GM12801 (cell line): ENCODE measurements around the gene EIF2S1.

Source experiments
- CTCF ChIP-seq: IDR thresholded peaks from one replicate; pipeline ENCODE4 v1.5.1; 2011; ENCODE audit warnings: control low read depth; ENCODE audit not compliant: insufficient read length; ENCODE audit errors: extremely low read depth

EIF2S1 gene

GRCh38 chr14:67360470-67361206, 510 bp downstream of the EIF2S1 start:
- no peak for TF ChIP-seq CTCF

DNA sequence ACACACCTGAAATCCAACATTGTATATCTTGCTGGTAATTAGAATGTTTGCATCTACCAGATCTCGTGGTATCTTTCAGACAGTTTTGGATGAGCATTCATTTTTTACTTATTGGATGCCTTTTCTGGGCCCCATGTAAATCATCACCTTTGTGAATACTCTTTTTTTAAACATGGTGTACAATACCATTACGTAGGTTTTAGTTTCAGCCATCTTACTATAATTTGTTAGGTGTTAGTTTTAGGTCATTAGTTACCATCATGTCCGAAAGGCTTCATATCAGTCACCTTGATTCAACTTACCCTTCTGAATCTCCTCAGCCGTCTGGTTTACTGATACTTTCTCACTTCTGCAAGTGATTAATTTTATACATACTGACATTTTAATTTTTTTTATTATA, 5.3 kb downstream of the EIF2S1 start:
- no peak for TF ChIP-seq CTCF

- no peak for TF ChIP-seq CTCF
Observed at GRCh38 chr14:67370830-67371229, 10.7 kb downstream of the EIF2S1 start.

DNA sequence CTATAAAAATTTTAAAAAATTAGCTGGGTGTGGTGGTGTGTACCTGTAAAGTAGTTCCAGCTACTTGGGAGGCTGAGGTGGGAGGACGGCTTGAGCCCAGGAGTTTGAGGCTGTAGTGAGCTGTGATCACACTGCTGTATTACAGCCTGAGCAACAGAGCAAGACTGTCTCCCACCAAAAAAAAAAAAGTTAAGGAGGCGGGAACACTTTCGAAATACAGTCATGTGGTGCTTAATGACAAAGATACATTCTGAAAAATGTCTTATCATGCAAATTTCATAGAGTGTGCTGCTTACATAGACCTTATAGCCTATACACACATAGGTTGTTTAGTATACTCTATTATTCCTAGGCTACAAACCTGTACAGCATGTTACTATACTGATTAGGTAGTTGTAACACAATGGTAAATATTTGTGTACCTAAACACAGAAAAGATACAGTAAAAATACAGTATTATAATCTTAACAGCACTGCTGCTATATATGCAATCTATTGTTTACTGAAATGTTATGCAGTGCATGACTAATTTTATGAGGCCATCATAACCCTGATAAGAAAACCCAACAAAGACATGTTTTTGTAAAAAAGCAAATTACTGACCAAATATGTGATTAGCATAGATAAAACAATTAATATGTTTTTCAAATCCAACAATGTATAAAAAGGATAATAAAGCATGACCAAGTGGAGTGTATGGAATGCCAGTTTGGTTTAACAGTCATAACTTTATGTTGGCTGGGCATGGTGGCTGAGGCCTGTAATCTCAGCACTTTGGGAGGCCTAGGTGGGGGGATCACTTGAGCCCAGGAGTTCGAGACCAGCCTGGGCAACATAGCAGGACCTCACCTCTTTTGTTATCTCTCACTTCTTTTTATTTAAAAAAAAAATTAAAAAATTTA, 11.4 kb downstream of the EIF2S1 start:
- no peak for TF ChIP-seq CTCF

DNA sequence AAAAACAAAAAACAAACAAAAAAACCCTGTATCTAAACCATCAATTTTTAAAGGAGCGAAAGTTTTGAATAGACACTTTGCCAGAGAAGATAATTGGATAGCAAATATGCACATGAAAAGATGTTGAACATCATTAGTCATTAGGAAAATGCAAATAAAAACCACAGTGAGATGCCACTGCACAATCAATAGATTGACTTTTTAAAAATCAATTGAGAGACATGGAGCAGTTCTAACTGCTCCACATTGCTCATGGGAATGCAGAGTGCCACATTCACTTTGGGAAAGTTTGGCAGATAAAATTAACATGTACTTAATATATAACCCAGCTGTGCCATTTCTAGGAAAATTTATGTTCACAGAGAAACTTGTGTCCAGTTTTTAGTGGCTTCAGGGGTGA, 12.7 kb downstream of the EIF2S1 start:
- TF ChIP-seq CTCF, result no peak

GRCh38 chr14:67373347-67373746, 13.2 kb downstream of the EIF2S1 start:
- TF ChIP-seq CTCF, result no peak

DNA sequence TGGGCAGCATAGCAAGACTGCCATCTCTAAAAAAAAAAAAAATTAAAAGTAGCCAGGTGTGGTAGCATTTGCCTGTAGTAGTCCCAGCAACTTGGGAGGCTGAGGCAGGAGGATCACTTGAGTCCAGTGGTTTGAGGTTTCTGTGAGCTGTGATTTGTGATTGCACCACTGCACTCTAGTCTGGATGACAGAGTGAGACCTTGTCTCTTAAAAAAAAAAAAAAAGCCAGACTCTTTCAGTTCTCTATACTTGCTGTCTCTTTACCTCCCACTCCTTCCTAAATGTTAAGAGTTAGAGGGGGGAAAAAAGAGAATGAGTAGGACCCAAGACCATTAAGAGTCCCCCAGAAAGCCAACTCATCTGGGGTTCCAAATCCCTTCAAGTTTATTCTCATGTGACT, 17.8 kb downstream of the EIF2S1 start:
- TF ChIP-seq CTCF, result no peak
